ENCODE measurements around the gene ZNF593. TPM values are rescaled to one million over a fixed set of nuclear protein-coding genes. Genes with fewer than 3 reads are reported as not detected.

ZNF593 gene
- 10 to 100 TPM; 12.8 to 30.5 TPM for total RNA-seq

- peaks cover 0 to 18% of the 10 kb centered on the region in 2 donors for H3K4me1 ChIP-seq
- H3K4me3 ChIP-seq: peak within 1 kb of the TSS; percentile 67 to 76
- TF ChIP-seq CTCF (IDR thresholded peaks at IDR 0.05): peak; percentile 84 to 94
- H3K27ac ChIP-seq: peak within 1 kb of the TSS; percentile 74 to 79
- no peaks in the 10 kb centered on the region for H3K27me3 ChIP-seq
- no peaks in the 10 kb centered on the region for H3K36me3 ChIP-seq
- H3K9me3 ChIP-seq: no peaks in the 10 kb centered on the region
- DNase-seq (ENCODE audit: low spot score): peak; percentile 93
Measured at GRCh38 chr1:26169669-26170471, at the start of gene ZNF593. ZNF593 (plus strand) TSS chr1:26169908; CDS start chr1:26169984, 76 bp downstream.

DNA sequence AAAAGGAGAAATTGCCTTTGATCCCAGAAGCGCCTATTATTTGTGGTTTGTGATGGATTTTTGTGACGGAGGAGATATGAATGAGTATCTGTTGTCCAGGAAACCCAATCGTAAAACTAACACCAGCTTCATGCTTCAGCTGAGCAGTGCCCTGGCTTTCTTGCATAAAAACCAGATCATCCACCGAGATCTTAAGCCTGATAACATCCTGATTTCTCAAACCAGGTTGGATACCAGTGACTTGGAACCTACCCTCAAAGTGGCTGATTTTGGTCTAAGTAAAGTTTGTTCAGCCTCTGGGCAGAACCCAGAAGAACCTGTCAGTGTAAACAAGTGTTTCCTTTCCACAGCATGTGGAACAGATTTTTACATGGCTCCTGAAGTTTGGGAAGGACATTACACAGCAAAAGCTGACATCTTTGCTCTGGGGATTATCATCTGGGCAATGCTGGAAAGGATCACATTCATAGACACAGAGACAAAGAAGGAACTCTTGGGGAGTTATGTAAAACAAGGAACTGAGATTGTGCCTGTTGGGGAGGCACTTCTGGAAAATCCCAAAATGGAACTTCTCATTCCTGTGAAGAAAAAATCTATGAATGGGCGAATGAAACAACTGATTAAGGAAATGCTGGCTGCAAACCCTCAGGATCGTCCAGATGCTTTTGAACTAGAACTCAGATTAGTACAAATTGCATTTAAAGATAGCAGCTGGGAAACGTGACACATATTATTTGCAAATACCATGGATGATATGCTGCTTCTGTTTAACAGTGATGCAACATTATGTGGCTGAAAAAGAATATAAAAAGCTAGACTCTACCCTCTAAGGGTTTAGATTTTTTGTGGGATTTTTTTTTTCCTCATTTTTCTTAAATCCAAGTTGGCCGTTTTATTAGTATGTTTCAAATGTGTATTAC, 47.6 kb upstream of the ZNF593 start:
- no peak for DNase-seq (ENCODE audit: low spot score)
- no peak overlapping the region for H3K4me3 ChIP-seq
- peaks cover 5% of the 10 kb centered on the region for H3K36me3 ChIP-seq
- TF ChIP-seq CTCF (IDR thresholded peaks at IDR 0.05): no peak
- no peaks in the 10 kb centered on the region for H3K9me3 ChIP-seq
- no peaks in the 10 kb centered on the region for H3K27me3 ChIP-seq
- peak overlapping the region in 1 of 2 donors; percentile 37 for H3K27ac ChIP-seq
- H3K4me1 ChIP-seq: peaks cover 0 to 14% of the 10 kb centered on the region in 2 donors

- Histone ChIP-seq H3K4me1 (peaks cover 0 to 21% of the 10 kb centered on the region in 2 donors), H3K27ac (peak overlapping the region in 1 of 2 donors; percentile 20), H3K9me3 (no peaks in the 10 kb centered on the region), H3K4me3 (no peak overlapping the region), H3K27me3 (no peaks in the 10 kb centered on the region), H3K36me3 (peaks cover 5% of the 10 kb centered on the region)
- no peak for TF ChIP-seq CTCF (IDR thresholded peaks at IDR 0.05)
- no peak for DNase-seq (ENCODE audit: low spot score)
Measured at GRCh38 chr1:26122988-26123973, 46.4 kb upstream of the ZNF593 start.

DNA sequence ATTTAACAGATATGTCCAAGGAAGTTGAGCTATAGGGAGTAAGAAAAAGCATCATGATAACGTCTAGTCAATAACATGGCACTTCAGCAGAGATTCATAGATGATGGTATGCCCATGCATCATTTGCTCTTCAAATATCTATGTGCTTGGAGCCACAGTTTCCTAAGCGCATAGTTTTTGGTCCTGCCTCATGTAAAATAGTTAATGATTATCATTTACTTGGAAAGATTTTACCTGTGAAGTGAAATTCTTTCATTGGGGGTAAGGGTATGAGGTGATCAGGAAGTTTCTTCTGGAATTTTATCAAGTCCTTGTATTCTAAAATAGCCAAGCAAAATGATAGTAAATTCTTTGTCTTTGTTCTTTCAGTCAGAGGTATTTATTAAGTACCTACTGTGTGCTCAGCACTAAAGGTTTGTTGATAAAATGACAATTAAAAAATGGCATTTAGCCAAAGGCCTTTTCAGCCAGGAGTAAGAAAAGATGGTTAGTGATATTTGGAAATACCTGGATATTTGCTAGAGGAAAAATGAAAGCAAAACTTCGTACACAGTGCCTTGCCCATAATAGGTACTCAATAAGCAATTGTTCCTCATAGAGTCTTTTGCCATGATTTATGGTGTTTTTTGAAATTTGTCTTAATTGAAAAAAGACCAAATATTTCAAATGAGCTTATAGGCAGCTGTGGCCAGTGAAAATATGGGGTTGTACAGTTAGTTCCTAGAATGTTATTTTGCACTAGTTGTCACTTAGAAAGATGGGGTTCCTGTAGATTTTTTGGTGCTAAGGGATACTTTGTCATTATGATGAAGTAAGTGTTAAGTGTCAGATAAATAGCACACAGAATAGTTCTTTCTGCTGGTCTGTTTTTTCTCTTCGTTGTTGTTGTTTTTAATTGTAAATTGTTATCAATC, 45.0 kb upstream of the ZNF593 start:
- DNase-seq (ENCODE audit: low spot score): no peak
- Histone ChIP-seq H3K27me3 (no peaks in the 10 kb centered on the region), H3K36me3 (peaks cover 5% of the 10 kb centered on the region), H3K4me1 (peaks cover 0 to 21% of the 10 kb centered on the region in 2 donors), H3K27ac (no peak overlapping the region), H3K4me3 (no peak overlapping the region), H3K9me3 (no peaks in the 10 kb centered on the region)
- no peak for TF ChIP-seq CTCF (IDR thresholded peaks at IDR 0.05)
